ENCODE results near the gene NR6A1.

DNA sequence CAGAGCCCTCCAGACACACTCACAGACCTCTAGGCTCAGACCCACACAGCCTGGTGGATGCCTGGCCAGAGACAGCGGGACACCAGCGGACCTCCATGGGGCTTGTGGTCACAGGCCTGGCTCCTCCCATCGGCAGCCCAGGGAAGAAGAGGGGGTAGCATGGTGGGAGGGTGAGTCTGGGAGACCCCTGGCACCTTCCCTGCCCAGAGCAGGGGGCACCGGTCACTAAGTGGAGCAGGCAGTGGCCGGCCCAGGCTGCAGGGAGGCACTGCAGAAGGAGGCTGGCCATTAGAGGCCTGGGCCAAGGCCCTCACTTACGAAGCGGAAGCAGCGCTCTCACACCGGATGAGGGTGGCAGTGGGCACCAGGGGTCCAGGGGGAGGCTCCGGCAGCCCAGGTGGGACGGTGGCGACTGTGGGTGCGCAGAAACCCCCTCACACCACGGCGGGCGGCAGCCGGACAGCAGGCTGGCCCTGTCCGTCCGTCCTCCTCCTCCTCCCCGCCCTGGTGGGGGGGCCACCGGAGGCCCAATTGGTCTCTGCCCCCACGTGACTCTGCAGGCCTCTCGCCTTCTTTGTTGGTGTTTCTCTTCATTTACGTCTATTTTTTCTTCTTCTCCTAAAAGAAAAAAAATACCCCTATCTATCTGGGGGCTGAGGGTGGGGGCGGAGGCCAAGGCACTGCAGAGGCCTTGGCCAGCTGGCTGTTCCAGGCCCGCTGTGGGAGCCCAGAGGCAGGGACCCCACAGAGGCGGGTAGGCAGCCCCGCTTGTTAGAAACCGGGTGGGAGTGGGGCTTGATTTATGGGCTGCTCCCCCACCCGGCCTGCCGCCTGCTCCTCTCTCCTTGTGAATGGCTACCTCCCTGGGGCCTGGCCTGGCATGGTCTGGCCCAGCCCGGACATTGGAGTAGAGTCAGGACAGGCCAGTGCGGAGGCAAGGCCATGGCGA lies 263.9 kb downstream of the NR6A1 start, which contains the start of gene NR5A1:
- TF ChIP-seq ARNTL (CRISPR knock-in tag; IDR thresholded peaks at IDR 0.05; ENCODE audit: borderline replicate concordance, low read depth) (no peak), ZFP3 (CRISPR knock-in tag; IDR thresholded peaks at IDR 0.05) (no peak), BACH2 (CRISPR knock-in tag; IDR thresholded peaks at IDR 0.05; ENCODE audit: borderline replicate concordance) (no peak), ZFP30 (CRISPR knock-in tag; IDR thresholded peaks at IDR 0.05) (no peak), CSDC2 (CRISPR knock-in tag; IDR thresholded peaks at IDR 0.05) (no peak), TCF4 (CRISPR knock-in tag; IDR thresholded peaks at IDR 0.05; ENCODE audit: borderline replicate concordance) (no peak), ZNF70 (CRISPR knock-in tag; IDR thresholded peaks at IDR 0.05) (no peak), OSR1 (CRISPR knock-in tag; IDR thresholded peaks at IDR 0.05) (no peak), ZNF565 (CRISPR knock-in tag; conservative IDR thresholded peaks at IDR 0.05; ENCODE audit: low read depth) (no peak)
- TF ChIP-seq, protein P1, sequence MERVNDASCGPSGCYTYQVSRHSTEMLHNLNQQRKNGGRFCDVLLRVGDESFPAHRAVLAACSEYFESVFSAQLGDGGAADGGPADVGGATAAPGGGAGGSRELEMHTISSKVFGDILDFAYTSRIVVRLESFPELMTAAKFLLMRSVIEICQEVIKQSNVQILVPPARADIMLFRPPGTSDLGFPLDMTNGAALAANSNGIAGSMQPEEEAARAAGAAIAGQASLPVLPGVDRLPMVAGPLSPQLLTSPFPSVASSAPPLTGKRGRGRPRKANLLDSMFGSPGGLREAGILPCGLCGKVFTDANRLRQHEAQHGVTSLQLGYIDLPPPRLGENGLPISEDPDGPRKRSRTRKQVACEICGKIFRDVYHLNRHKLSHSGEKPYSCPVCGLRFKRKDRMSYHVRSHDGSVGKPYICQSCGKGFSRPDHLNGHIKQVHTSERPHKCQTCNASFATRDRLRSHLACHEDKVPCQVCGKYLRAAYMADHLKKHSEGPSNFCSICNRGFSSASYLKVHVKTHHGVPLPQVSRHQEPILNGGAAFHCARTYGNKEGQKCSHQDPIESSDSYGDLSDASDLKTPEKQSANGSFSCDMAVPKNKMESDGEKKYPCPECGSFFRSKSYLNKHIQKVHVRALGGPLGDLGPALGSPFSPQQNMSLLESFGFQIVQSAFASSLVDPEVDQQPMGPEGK (CRISPR knock-in tag; IDR thresholded peaks at IDR 0.05; ENCODE audit: borderline replicate concordance), result no peak
- TF ChIP-seq, protein P2, sequence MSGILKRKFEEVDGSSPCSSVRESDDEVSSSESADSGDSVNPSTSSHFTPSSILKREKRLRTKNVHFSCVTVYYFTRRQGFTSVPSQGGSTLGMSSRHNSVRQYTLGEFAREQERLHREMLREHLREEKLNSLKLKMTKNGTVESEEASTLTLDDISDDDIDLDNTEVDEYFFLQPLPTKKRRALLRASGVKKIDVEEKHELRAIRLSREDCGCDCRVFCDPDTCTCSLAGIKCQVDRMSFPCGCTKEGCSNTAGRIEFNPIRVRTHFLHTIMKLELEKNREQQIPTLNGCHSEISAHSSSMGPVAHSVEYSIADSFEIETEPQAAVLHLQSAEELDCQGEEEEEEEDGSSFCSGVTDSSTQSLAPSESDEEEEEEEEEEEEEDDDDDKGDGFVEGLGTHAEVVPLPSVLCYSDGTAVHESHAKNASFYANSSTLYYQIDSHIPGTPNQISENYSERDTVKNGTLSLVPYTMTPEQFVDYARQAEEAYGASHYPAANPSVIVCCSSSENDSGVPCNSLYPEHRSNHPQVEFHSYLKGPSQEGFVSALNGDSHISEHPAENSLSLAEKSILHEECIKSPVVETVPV (CRISPR knock-in tag; IDR thresholded peaks at IDR 0.05), result no peak

Data from SK-N-SH treated with all-trans-retinoic acid at 6 μM for 48 hours (cell line).